Esophagus muscularis mucosa (tissue), 4 donors: ENCODE data around the gene JSRP1. TPM values are rescaled to one million over a fixed set of nuclear protein-coding genes. Genes with fewer than 3 reads are reported as not detected.

Source experiments
- DNase-seq: peaks from one replicate; pipeline ENCODE4 v3.0.0-alpha.2; 2017; ENCODE audit errors: extremely low spot score
- H3K27ac ChIP-seq, 4 donors: fragments of 200-600 bp; sonication (generic); replicated peaks in 1 of 4; 1 replicate in 3 of 4; 2 replicates in 1 of 4; pipeline ENCODE4 v1.5.1; 2016 to 2019; ENCODE audit warnings: mild to moderate bottlenecking in 1 of 4
- H3K27me3 ChIP-seq, 4 donors: fragments of 200-600 bp; sonication (generic); one replicate each; pipeline versions ENCODE4 v1.5.1 to v1.6.0; 2016 to 2019
- H3K36me3 ChIP-seq, 4 donors: fragments of 200-600 bp; sonication (generic); one replicate each; pipeline ENCODE4 v1.5.1; 2016 to 2019
- H3K4me1 ChIP-seq, 4 donors: fragments of 200-600 bp; sonication (generic); one replicate each; pipeline ENCODE4 v1.5.1; 2016 to 2019
- H3K4me3 ChIP-seq, 4 donors: fragments of 200-600 bp; sonication (generic); 1 replicate in 2 of 4; 2 replicates in 2 of 4; pipeline ENCODE4 v1.5.1; 2016 to 2019; ENCODE audit warnings: mild to moderate bottlenecking in 4 of 4, moderate library complexity in 1 of 4
- H3K9me3 ChIP-seq, 4 donors: fragments of 200-600 bp; sonication (generic); 1 replicate in 3 of 4; 2 replicates in 1 of 4; pipeline ENCODE4 v1.5.1; 2016 to 2019
- CTCF ChIP-seq, 3 experiments: fragments of 200-600 bp in 2 of 3; fragments of 450-650 bp in 1 of 3; sonication (generic) in 2 of 3; IDR thresholded peaks; one replicate each; pipeline ENCODE4 v1.5.1; 2017 to 2019; ENCODE audit warnings: antibody characterized with exemption in 3 of 3, mild to moderate bottlenecking in 2 of 3, moderate library complexity in 1 of 3
- EP300 ChIP-seq: sonication (generic); formaldehyde crosslinking; IDR thresholded peaks from one replicate; pipeline ENCODE4 v1.6.1; 2017; ENCODE audit warnings: antibody characterized with exemption
- POLR2A ChIP-seq: fragments of 450-650 bp; IDR thresholded peaks from one replicate; pipeline ENCODE4 v1.6.1; 2017; ENCODE audit warnings: antibody characterized with exemption, moderate library complexity, mild to moderate bottlenecking, low read depth
- POLR2AphosphoS5 ChIP-seq, 2 donors: sonication (generic); formaldehyde crosslinking; IDR thresholded peaks; one replicate each; pipeline ENCODE4 v1.6.1; 2017; ENCODE audit warnings: antibody characterized with exemption in 2 of 2
- WGBS: methylation state at CpG from one replicate; pipeline ENCODE4 v1.1.5; 2018; 5-methylcytosine and 5-hydroxymethylcytosine counted together
- intact Hi-C: fragments of 100-400 bp; cut with DNase I; formaldehyde crosslinking; loops from one replicate; pipeline ENCODE4 v1.15.1; 2023
- total RNA-seq, 4 donors: library from RNA; depleted of rRNA; stranded (reverse); fragments of >200 nt; gene quantifications; one replicate each; pipeline versions ENCODE4 v1.1.0 to v1.2.1, GENCODE V29; 2016

JSRP1 gene
- total RNA-seq, 4 donors from 2014 or later = not detected

GRCh38 chr19:2226051-2226839 is 30.0 kb downstream of the JSRP1 start:
- 92% methylated on average over 48 of the region's 59 CpGs for WGBS
- DNase-seq = no peak
- H3K4me1 ChIP-seq = peaks cover 0 to 15% (median 11%) of the 10 kb centered on the region in 4 donors
- peaks cover 41 to 100% (median 96%) of the 10 kb centered on the region in 4 donors for H3K36me3 ChIP-seq
- H3K27me3 ChIP-seq = no peaks in the 10 kb centered on the region
- H3K4me3 ChIP-seq = no peak overlapping the region
- no peak overlapping the region for H3K27ac ChIP-seq
- no peak for TF ChIP-seq CTCF (IDR thresholded peaks at IDR 0.05)
- TF ChIP-seq POLR2A = no peak
- no peak for TF ChIP-seq EP300
- no peak for TF ChIP-seq POLR2AphosphoS5 (IDR thresholded peaks at IDR 0.05)
- intact Hi-C loops = no loop called here
- H3K9me3 ChIP-seq = no peaks in the 10 kb centered on the region

- intact Hi-C loops = no loop called here
- Histone ChIP-seq H3K4me3 (no peak overlapping the region), H3K36me3 (peaks cover 46 to 99% (median 96%) of the 10 kb centered on the region in 4 donors), H3K27me3 (no peaks in the 10 kb centered on the region), H3K4me1 (peaks cover 0 to 13% (median 6%) of the 10 kb centered on the region in 4 donors), H3K27ac (no peak overlapping the region), H3K9me3 (no peaks in the 10 kb centered on the region)
- 95% methylated on average over 32 of the region's 32 CpGs for WGBS
- TF ChIP-seq POLR2AphosphoS5 (IDR thresholded peaks at IDR 0.05) = no peak
- no peak for TF ChIP-seq POLR2A
- TF ChIP-seq EP300 = no peak
- no peak for TF ChIP-seq CTCF (IDR thresholded peaks at IDR 0.05)
- no peak for DNase-seq
These were observed 30.7 kb downstream of the JSRP1 start for GRCh38 chr19:2225415-2226050.

GRCh38 chr19:2224754-2225349 is 31.4 kb downstream of the JSRP1 start:
- no peak for TF ChIP-seq POLR2AphosphoS5 (IDR thresholded peaks at IDR 0.05)
- no peak for TF ChIP-seq POLR2A
- no peak for TF ChIP-seq CTCF (IDR thresholded peaks at IDR 0.05)
- H3K27me3 ChIP-seq = no peaks in the 10 kb centered on the region
- H3K4me1 ChIP-seq = peaks cover 0 to 13% (median 6%) of the 10 kb centered on the region in 4 donors
- intact Hi-C loops = loop anchor here (5.0 kb wide), 1 partner anchor 68 kb away; no protein-coding TSS in a partner anchor
- DNase-seq = no peak
- no peaks in the 10 kb centered on the region for H3K9me3 ChIP-seq
- peaks cover 45 to 99% (median 96%) of the 10 kb centered on the region in 4 donors for H3K36me3 ChIP-seq
- H3K27ac ChIP-seq = no peak overlapping the region
- H3K4me3 ChIP-seq = no peak overlapping the region
- WGBS = 85% methylated on average over 13 of the region's 13 CpGs

- 88% methylated on average over 14 of the region's 14 CpGs for WGBS
- no peak for TF ChIP-seq POLR2A
- no peak for TF ChIP-seq EP300
- no peak for TF ChIP-seq CTCF (IDR thresholded peaks at IDR 0.05)
- H3K4me1 ChIP-seq = peaks cover 0 to 13% (median 6%) of the 10 kb centered on the region in 4 donors
- DNase-seq = no peak
- peaks cover 45 to 99% (median 95%) of the 10 kb centered on the region in 4 donors for H3K36me3 ChIP-seq
- no peaks in the 10 kb centered on the region for H3K27me3 ChIP-seq
- H3K9me3 ChIP-seq = no peaks in the 10 kb centered on the region
- intact Hi-C loops = loop anchor here (5.0 kb wide), 1 partner anchor 67 kb away; no protein-coding TSS in a partner anchor
- no peak overlapping the region for H3K4me3 ChIP-seq
- no peak overlapping the region for H3K27ac ChIP-seq
These were observed 32.3 kb downstream of the JSRP1 start for GRCh38 chr19:2223959-2224358.
